LHCN-M2 (cell line): Measurements from ENCODE around the gene SORL1. TPM values are rescaled to one million over a fixed set of nuclear protein-coding genes. Genes with fewer than 3 reads are reported as not detected.
"Not testable (repeated sequence)": the region's sequence is repeated elsewhere in the genome, so short reads cannot be mapped to it uniquely, and the experiment has no call there.

ENCODE experiments used
- DNase-seq: peaks from one replicate; pipeline ENCODE4 v3.0.0-alpha.2; 2012; ENCODE audit warnings: low read depth
- total RNA-seq: library from RNA; depleted of rRNA; stranded (reverse); fragments of >200 nt; gene quantifications from 2 replicates; pipeline ENCODE4 v1.2.3, GENCODE V29; 2014

Gene SORL1
- total RNA-seq, 1 experiment from 2014 or later, result 0.06 TPM

DNA sequence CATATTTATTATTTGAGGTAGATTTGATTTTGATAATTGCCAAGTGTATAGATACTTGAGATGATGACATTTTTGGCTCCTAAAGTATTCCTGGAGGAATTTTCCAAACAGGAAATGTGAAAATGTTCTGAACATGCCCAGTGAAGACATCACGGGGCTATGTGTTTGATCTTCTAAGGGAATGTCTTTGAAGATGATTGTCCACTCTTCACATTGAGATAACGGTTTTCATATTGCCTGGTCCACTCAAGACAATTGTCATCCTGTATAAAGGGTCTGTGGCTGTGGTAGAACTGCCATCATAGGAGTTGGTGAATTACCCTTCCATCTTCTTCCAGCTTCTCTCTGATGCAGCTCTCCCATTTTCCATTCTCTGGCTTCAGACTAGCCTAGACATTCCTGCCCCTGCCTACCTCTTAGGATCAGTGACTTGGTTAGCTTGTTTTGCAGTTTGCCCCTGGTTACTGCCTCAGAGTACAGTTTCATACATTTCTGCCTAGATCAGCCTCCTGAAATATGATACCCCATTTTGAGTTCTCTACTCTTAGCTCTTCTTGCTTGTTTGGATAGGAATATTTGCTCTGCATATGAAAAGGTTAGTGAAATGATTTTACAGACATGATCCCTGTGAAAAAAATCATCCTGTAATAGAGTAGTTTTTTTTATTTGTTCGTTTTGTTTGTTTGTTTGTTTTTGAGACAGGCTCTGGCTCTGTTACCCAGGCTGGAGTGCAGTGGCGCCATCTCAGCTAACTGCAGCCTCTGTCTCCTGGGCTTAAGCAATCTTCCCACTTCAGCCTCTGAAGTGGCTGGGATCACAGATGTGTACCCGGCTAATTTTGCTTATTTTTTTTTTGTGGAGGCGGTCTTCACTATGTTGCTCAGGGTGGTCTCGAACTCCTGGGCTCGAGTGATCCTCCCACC is 112.0 kb downstream of the SORL1 start:
- DNase-seq, result no peak

DNA sequence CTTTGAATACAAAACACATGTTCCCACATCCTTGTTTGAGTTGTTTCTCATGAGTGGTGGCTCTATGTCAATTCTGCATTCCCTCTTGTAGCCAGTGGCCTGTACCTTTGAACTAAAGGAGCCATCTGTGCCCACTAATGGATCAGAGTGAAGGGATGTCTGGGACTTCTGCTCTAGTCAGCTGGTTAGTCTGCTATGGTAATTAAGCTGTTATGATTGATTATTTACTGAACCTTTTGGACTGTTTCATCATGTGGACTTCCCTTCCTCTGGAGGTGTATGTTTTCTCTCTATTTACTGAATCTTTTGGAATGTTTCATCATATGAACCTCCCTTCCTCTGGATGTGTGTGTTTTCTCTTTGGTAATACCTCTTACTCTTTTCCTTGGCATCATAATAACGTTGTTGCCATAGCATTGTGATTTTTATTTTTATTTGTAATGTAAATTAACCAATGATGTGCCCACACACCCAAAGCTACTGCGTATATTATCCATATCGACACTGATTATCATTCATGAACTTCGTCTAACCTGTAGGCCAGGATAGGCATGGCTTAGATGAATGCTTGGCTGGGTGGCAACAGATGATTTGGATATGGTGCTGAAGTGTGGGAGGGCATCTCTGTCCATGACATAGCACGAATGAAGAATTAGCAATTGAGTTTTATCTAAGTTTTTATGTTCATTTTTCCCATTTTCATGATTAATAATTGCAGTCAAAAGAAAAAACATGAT is 113.0 kb downstream of the SORL1 start:
- DNase-seq, result no peak

DNA sequence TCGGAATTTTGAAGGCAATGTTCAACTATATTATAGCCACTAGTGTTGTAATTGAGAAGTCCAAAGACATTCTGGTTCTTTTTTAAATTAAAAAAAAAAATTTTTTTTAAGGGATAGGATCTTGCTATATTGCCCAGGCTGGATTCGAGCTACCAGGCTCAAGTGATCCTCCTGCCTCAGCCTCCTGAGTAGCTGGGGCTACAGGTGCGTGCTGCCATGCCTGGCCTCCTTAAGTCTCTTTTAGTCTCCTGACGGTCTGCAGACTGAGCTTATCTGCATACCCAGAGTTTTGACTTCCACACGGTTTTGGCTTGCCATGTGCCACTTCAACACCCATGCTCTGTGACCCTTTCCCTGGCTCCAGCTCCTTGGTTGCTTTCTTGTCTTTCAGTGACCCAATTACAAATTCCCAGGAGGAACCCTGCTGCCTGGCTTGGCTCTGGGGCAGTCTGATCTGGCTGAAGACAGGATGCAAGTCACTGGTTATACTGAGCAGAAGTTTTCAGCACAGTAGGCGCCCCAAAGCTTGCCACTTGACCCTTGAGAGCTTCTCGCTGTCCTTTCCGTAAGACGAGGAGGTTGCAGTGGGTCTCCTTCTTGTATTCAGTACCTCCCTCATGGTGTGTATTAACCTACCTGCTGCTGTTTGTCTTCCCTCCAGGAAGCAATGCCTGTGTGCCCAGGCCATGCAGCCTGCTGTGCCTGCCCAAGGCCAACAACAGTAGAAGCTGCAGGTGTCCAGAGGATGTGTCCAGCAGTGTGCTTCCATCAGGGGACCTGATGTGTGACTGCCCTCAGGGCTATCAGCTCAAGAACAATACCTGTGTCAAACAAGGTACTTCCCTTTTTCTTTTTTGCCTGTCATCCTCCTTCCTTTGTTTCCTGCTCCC is 114.4 kb downstream of the SORL1 start:
- DNase-seq, result no peak

DNA sequence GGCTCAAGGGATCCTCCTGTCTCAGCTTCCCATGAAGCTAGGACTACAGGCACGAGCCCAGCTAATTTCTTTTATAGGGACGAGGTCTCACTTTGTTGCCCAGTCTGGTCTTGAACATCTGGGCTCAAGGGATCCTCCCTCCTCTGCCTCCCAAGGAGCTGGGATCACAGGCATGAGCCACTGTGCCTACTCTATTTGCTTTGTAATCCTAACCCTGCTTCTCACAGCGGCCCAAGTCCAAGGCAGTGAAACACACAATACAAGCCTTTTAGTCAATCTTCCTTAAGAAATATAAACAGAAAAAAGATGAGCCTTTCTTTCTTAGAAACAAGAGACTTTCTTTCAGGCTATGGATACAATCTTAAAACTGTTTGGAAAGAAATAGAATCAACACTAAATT is 115.9 kb downstream of the SORL1 start:
- DNase-seq, result no peak

DNA sequence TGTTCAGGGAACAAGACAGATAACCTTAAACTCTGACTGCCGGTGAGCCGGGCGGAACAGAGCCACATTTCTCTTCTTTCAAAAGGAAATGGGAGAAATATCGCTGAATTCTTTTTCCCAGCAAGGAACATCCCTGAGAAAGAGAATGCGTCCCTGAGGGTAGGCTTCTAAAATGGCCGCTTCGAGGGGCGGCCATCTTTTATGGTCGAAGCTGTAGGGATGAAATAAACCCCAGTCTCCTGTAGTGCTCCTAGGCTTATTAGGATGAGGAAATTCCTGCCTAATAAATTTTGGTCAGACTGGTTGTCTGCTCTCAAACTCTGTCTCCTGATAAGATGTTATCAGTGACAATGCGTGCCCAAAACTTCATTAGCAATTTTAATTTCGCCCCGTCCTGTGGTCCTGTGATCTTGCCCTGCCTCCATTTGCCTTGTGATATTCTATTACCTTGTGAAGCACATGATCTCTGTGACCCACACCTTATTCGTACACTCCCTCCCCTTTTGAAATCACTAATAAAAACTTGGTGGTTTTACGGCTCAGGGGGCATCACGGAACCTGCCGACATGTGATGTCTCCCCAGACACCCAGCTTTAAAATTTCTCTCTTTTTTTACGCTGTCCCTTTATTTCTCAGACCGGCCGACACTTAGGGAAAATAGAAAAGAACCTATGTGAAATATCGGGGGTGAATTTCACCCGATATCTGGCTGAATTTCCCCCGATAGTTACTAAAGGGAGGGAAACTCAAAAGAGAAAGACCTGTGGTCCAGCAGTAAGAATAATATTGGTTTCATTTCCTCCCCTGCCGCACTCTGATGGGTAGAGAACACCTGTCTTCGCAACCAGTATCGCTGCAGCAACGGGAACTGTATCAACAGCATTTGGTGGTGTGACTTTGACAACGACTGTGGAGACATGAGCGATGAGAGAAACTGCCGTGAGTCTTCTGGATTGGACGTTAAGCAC is 117.5 kb downstream of the SORL1 start:
- DNase-seq, result not testable (repeated sequence)

DNA sequence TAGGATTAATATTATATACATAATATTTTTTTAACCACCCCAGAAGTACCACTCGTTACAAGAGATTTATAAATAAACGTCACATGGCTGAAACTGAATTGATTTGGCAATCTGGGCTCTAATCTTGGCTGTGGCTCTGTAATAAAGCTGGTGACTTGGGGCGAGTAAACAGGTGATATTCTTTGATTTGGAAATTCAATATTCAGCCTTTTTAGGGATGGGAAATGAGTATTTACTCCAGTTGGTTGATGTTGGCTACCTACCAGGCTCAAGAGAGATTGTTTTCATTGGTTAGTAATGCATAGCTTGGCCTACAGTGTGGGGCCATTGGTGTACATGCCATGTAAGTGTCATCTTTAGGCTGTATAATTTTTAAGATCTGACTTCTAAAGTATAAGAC is 118.3 kb downstream of the SORL1 start:
- no peak for DNase-seq

DNA sequence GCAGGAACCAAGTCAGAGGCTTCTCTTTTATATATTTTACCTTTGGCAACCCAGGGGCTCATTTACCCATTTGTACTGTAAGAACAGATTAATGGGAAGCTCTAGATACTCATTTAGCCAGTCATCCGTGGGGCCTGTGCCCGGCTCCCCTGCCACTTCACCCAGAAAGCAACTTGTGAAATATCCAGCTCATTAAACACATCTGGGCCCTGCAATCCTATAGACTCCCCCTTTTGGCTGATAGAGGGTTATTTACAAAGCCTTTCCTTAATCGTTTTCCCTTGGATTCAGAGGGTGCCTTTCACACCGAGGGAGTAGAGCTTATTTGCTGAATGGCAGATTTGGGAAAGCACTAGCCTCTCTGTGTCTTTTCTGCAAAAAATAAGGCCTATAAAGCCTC is 119.4 kb downstream of the SORL1 start:
- no peak for DNase-seq

DNA sequence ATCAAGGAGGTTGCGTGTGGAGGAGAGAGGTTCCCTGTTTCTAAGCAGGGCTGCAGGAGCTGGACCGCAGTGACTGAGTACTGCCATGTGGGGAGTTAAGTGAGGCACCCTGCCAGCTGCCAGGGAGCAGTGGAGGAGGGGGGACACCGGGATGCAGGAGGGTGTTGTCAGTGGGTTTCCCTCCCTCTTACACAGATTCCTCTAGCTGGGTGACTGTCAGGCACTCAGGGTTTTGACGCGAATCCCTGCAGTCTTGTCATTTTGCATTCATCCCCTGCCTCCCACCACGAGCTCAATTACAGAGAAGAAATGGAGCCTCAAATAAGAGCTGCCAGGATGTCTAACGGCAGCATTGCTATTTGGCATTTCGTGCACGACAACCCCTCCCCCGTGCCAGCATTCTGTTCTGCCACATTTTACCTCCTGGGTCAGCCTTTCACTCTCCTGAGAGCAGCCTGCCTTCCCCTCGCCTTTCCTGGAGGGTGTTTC is 120.5 kb downstream of the SORL1 start:
- no peak for DNase-seq

DNA sequence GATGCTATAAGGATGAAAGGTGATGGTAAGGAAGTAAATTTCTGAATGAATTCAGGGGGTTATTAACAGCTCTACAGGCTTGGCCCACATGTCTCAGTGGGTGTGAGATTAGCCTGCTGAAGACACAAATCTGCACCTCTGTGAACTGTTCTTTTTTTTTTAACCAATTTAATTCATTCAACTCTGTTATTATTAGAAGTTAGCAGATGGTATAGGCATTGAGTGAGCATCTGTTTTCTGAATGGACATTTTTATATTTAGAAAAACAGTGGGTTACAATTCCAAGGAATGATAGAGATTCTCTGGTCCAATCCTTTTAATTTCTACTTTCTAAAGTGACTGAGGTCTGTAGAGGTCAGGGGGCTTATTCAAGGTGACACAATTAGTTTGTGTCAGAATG is 122.7 kb downstream of the SORL1 start:
- DNase-seq, result no peak

DNA sequence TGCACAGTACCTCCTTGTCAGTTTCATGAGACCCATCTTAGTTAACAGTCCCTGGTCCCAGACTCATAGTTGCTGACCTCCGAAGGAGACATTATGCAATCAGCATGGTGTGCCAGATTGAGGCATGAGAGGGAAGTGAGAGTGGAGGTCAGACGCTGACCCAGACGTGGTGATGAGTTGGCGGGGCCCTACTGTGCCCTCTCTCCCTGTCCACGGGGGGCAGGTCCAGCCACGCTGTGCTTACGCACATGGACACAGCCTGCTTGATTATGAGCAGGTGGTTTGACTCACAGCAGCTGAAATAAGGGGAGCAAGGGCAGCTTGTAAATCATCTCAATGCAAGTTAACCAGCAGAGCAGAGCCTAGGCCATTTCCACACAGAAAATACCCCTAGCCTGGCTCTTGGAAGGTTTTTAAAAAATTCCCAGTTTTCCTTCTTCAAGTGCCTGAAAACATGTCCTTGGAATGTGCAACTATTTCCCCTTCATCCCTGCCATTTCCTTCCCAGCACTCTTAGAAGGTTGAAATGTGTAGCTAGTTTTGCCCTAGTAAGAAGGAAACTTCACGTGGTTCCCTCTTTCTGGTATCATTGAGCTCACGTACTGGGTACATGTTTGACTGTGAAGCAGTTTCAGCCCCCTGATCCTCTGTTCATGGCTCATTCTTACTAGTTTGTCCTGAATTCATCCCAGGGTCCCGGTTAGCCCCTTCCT is 123.3 kb downstream of the SORL1 start:
- peak; percentile 74 for DNase-seq

DNA sequence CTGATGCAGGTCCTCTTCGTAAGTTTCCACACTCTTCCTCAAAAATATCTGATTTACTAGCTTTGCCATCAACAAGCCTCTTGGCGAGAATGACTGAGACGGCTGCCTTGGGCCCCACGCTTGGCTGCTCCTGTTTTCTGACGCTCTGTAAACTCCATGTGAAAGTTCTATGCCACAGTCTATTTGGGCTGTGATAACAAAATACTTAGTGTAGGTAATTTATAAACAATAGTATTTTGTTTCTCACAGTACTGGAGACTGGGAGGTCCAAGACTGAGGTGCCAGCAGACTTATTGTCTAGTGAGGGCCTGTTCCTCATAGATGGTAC is 123.8 kb downstream of the SORL1 start:
- no peak for DNase-seq

DNA sequence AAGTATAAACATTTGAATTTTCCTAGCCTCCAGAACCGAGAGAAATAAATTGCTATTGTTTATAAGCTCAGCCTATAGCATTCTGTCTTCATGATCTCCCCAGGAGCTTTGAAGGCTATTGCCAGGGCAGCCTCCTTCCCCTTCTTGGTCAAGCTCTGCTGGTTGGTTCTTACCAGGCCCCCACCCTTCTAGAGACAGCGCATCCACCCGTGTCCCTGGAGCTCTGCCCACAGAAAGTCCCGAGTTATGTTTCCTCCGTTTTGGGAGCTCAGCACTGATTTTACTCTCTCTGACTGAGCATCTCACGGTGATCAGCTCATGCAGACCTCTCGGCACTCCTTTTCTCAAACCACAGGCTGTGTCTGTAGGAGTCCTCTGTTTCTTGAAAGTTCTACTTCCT is 124.4 kb downstream of the SORL1 start:
- no peak for DNase-seq

DNA sequence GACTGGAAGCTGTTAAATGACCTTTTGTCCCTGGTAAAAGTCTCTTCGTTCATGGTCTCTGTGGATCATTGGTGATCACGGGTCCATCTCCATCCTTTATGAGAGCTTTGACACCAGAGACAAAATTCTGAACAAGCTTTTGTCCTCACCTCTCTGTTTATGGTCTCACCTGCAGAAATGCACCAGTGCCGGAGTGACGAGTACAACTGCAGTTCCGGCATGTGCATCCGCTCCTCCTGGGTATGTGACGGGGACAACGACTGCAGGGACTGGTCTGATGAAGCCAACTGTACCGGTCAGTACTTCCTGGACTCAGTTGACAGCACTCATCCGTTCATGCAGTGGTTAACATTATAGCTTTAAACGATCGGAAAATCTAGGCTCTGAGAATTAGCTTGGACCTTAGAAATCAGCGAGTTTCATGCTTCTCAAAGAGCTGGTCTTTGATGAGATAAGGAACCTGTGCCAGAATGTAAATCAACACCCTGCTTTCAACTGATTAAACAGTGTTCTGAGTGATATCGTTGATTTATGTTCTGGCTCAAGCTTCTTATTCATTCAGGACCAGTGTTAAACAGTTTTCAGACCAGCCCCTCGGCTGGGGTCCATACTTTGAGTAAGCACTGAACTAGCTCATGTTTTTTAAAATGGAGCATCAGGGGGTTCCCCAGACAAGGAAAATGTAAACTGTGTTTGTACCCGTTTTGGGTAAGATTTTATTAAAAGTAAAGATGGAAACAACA is 125.2 kb downstream of the SORL1 start:
- DNase-seq, result no peak

DNA sequence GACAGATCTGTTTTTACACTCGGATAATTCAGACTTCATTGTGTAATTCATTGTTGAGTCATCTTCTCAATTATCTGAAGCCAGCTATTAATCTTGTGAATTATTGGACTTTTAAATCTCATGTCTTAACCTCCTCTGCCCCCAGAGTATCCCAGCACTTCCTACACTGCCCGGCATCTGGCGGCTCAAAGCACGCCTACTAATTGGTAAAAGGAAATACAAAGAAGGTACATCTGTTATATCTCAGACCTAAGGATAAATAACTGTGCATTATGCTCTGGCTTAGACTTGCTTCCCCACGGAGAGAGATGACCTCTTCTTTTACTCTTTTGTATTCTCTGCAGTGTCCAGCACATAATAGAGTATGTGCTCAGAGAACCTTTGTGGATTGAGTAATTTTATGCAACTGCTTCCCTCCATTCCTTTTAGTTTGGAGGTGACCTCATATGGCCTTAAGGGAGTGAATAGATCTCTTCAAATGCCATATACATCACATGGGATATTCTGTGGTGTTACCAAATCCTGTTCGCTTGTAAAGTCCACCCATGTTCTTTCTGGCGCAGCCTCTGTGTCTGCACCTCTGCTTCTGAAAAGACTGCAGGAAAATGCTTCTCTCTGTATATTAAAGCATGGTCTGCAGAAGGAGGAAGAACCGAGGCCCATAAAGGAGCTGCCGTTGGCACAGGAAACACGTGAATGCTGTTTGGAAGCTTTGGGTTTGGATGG is 126.3 kb downstream of the SORL1 start:
- DNase-seq, result no peak

DNA sequence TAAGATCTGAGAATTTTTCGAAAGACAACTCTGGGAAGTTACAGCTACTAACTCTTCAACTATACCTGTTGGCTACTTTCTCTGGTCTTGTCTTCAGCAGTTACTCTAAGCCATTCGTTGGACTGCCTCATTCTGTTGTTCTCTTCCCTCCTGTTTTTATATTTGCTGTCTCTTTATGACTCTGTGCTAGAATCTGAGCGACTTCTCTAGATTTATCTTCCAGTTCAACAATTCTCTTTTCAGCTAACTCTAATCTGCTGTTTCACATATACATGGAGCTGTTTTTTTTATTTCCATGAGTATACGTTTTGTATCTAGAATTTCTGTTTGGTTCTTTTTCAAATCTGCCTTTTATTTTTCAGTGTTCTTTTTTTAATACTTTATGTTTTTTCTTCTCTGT is 128.0 kb downstream of the SORL1 start:
- no peak for DNase-seq

DNA sequence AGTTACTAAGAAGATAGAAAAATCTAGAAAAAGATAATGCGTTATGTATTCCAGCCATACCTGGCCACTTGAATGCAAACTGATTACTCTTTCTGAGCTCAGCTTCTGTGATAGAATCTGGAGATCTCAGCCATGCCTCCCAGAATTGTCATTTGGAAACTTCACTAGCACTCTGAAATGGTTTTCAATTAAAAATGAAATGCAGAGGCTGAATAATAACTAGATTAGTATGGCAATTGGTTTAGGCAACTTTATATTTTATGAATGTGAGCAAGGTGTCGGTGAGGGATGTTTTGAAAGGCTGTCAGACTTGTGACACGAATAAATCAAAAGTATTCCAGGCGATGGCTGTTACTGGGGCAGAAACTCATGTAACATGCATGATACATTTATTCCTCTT is 129.5 kb downstream of the SORL1 start:
- DNase-seq, result no peak

DNA sequence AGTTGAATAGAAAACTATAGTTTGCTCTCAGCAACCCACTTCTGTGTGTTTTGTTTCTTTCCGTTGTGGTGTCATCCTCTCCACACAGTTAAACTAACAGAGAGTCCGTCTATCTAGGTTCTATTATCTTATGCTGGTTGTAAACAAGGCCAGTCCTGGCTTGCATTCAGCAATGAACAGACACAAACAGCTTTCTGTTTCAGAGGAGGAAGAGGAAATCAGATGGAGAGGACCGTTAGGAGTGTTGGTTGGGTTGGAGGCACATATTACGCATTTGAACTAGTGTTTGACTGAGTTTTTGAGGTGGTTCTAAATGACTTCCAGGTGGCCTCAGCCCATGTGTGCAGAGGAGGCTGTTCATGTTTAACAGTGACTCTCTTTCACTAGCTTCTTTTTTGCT is 130.2 kb downstream of the SORL1 start:
- DNase-seq, result no peak

DNA sequence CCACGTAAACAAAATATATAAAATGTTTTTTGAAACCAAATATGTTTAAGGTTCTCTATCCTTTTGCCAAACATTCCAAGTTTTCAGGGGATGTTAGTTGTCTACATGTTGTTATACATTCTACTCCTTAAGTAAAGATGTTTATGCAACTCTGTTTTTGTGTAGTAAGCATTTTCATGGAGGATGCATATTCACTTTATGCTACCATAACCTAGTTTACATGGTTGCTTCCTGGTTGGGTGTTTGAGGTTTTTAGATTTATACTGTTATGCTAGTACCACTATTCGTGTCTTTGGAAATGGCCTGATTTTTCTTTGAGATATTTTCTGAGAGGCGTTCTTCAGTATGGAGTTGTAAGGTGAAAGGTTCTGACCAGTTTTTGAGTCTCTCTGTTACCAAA is 131.7 kb downstream of the SORL1 start:
- no peak for DNase-seq

DNA sequence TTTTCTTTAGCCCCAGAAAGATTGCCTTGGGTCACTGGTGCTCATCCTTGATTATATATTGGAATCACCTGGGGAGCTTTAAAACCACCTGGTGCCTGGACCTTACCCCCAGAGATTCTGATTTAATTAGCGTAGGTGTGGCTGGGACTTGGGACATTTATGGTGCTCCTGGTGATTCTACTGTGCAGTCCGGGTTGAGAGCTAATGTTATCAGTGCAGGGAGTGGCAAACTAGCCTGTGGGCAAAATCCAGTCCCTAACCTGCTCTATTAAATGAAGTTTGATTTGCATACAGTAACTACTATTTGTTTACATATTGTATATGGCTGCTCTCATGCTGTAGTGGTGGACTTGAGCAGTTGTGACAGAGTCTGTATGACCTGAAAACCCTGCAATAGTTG is 134.6 kb downstream of the SORL1 start:
- DNase-seq, result no peak
